LNCAP (cell line): Measurements from ENCODE around the gene CD47.

Experiments
- CTCF ChIP-seq: fragments of 450-650 bp; IDR thresholded peaks from 2 replicates; pipeline ENCODE4 v1.5.1; 2017; ENCODE audit warnings: mild to moderate bottlenecking

The CD47 gene

DNA sequence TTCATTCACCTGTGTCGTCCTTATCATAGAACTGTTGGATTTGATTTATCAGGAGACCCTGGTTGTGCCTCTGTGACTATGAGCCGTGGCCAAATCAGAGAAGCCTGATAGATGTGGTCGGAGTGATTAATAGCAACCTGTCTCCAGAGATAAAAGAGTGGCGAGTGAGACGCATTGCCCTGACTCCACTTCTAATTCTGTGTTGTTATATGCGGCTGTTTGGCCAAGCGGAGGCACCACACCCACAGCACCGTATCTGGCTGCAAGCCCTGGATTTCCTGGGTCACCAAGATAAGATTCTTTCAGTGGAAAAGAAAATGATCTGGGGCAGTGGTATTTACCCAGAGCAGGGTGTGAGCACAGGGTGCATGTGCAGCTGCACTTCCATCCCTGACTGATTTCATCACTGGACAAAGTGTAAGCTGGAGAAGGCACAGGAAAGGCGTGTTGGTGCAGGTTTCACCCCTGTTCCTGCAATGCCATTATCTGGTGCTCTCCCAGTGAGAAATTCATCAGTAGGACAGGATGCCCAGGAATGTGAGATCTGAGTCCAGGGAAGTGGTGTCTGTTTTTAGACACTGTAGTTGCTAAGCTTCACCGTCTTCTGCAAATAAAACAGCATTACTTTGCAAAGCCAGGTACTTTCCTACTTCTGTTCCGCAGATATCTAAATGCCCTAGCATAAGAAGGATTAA is 84.6 kb downstream of the CD47 start:
- no peak for TF ChIP-seq CTCF

DNA sequence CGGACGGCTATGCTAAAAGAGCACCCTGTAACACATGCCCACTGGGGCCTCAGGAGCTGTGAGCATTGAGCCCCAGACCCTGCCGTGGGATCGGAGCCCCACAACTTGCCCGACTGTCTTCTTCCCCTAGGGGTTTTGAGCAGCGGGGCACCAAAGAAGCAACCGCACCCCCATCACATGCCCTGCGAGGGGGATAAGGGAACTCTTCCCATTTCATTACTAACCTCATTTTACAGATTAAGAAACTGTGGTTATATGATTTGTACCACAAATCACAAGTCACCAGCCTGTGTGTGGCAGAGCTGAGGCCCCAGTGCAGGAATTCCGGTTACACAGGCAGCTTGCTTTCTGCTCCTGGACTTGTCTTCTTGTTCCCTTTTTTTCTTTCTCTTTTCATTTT is 86.2 kb downstream of the CD47 start:
- TF ChIP-seq CTCF = no peak

- TF ChIP-seq CTCF = no peak
Measured at GRCh38 chr3:108001457-108001856, 89.4 kb downstream of the CD47 start.

- TF ChIP-seq CTCF = no peak
Measured at GRCh38 chr3:107999215-107999775, 91.5 kb downstream of the CD47 start.

GRCh38 chr3:107997671-107998070 is 93.2 kb downstream of the CD47 start:
- no peak for TF ChIP-seq CTCF

DNA sequence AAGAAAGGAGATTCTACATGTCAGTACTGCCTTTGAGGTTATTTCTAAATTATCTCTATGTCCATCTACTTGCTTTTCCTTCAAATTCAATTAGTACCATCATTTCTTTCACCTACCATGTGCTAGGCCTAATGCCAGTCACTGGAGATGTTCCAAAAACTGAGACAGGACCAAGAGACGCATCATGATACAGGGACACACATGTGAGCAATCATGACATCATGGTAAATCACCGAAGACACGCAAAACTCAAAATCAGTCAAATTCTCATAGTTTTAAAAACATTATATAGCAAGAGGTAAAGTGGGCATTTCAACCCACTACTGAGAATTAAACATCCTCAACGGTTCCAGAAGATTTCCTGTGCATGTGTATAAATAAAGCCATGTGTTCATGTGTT is 95.0 kb downstream of the CD47 start:
- no peak for TF ChIP-seq CTCF

DNA sequence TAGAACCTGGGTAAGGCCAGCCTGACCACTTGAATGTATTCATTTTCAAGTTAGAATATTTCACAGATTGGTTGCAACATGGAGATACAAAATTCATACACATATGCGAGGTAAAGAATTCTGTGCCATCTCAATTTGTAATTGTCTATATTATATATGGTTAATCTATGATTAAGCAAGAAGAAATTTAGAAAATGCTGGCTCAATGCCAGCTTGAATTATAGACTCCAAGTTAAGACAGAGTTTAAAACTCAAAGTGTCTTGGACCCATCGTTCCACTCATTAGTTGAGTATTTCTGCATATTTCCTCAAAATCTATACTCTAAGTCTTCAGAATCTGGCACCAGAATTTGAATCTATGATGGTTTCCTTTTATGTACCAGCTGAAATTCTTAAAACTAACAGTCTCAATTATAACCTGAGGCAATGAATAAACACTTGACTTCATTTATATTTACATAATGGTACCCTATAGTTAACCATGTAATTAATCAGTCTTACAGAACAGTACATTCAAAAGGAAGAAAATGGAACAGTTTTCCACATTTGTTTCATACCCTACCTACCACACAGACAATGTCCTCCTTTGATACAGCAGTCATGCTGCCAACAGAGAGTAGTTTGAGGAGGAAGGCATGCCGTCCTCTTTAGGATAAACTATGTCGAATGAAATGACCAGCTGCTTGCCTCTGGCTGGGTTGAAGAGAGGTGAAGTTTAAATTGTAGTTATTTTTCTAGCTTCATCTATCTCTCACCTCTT is 95.7 kb downstream of the CD47 start:
- TF ChIP-seq CTCF = no peak
